H1 (cell line): Measurements from ENCODE around the gene PLCB1. TPM values are rescaled to one million over a fixed set of nuclear protein-coding genes. Genes with fewer than 3 reads are reported as not detected.

Experiments used
- CTCF ChIA-PET: fragments of 300-600 bp; sonication (Branson Sonifier 250); formaldehyde crosslinking; loops from one replicate; lab custom pipeline; 2021; ENCODE audit not compliant: partially characterized antibody; lab: Charles Lee
- POLR2A ChIA-PET: fragments of 300-600 bp; sonication (Branson Sonifier 250); formaldehyde crosslinking; loops from one replicate; lab custom pipeline; 2021; ENCODE audit warnings: inconsistent platforms; ENCODE audit not compliant: partially characterized antibody; lab: Charles Lee
- DNase-seq, 2 experiments: peaks; one replicate each; pipeline versions ENCODE4 v3.0.0 to v3.0.0-alpha.2; 2010 to 2022; ENCODE audit warnings: low spot score in 2 of 2, low read depth in 1 of 2, mixed read lengths in 1 of 2
- FAIRE-seq: peaks from 2 replicates; lab custom pipeline; 2011; peaks lifted over from hg19 to GRCh38; lab: Jason Lieb, UNC
- H2AFZ ChIP-seq: 2 replicates; pipeline ENCODE4 v1.8.1; 2012; ENCODE audit warnings: low read length, inconsistent platforms
- H2AK5ac ChIP-seq: 2 replicates; pipeline ENCODE4 v1.6.1; 2013; ENCODE audit warnings: low read depth, low read length
- H2BK120ac ChIP-seq: replicated peaks from 2 replicates; pipeline ENCODE3; 2013; ENCODE audit warnings: low read depth, low read length, inconsistent platforms
- H2BK12ac ChIP-seq: 2 replicates; pipeline ENCODE4 v1.6.1; 2013; ENCODE audit warnings: low read depth, low read length
- H2BK15ac ChIP-seq: 2 replicates; pipeline ENCODE4 v1.6.1; 2013; ENCODE audit warnings: low read length
- H2BK20ac ChIP-seq: 2 replicates; pipeline ENCODE4 v1.6.1; 2013; ENCODE audit warnings: low read length
- H2BK5ac ChIP-seq: 2 replicates; pipeline ENCODE4 v1.6.1; 2013; ENCODE audit warnings: low read depth, low read length
- H3K14ac ChIP-seq: 2 replicates; pipeline ENCODE4 v1.6.1; 2013; ENCODE audit warnings: inconsistent platforms; ENCODE audit not compliant: insufficient read length
- H3K18ac ChIP-seq: 2 replicates; pipeline ENCODE4 v1.6.1; 2013; ENCODE audit warnings: low read length; ENCODE audit errors: extremely low read depth
- H3K23ac ChIP-seq: 2 replicates; pipeline ENCODE4 v1.6.1; 2013; ENCODE audit warnings: inconsistent platforms; ENCODE audit not compliant: insufficient read length
- H3K23me2 ChIP-seq: 2 replicates; pipeline ENCODE4 v1.6.1; 2013; ENCODE audit warnings: low read depth, low read length
- H3K27ac ChIP-seq: 2 replicates; pipeline ENCODE4 v1.6.1; 2011; ENCODE audit warnings: low read depth, low read length, inconsistent platforms
- H3K27me3 ChIP-seq, 4 experiments: replicated peaks in 1 of 4; 1 replicate in 1 of 4; 2 replicates in 3 of 4; pipeline versions ENCODE4 v1.6.1 to v1.8.1; 2011 to 2013; ENCODE audit warnings: low read length in 3 of 4, mild to moderate bottlenecking in 3 of 4, inconsistent platforms in 2 of 4, mixed read lengths in 2 of 4, moderate library complexity in 1 of 4; ENCODE audit not compliant: control insufficient read depth in 3 of 4, insufficient read depth in 3 of 4; ENCODE audit errors: extremely low read depth in 1 of 4
- H3K36me3 ChIP-seq, 4 experiments: 2 replicates each; pipeline versions ENCODE4 v1.6.1 to v1.8.1; 2011 to 2013; ENCODE audit warnings: mild to moderate bottlenecking in 4 of 4, low read length in 3 of 4, moderate library complexity in 2 of 4, control low read depth in 1 of 4, inconsistent platforms in 1 of 4; ENCODE audit not compliant: insufficient read depth in 4 of 4, control insufficient read depth in 2 of 4
- H3K4ac ChIP-seq: replicated peaks from 2 replicates; pipeline ENCODE3; 2013; ENCODE audit warnings: low read length, low read depth, mixed read lengths, inconsistent platforms; ENCODE audit not compliant: insufficient read length
- H3K4me1 ChIP-seq, 4 experiments: replicated peaks in 1 of 4; 1 replicate in 1 of 4; 2 replicates in 3 of 4; pipeline versions ENCODE4 v1.6.1 to v1.8.1; 2011 to 2013; ENCODE audit warnings: low read length in 3 of 4, inconsistent platforms in 2 of 4, mixed read lengths in 1 of 4; ENCODE audit not compliant: insufficient read depth in 4 of 4, control insufficient read depth in 3 of 4
- H3K4me2 ChIP-seq, 2 experiments: 2 replicates each; pipeline versions ENCODE4 v1.6.1 to v1.8.1; 2011 to 2013; ENCODE audit warnings: low read depth in 2 of 2, low read length in 2 of 2, control low read depth in 1 of 2, inconsistent platforms in 1 of 2, mild to moderate bottlenecking in 1 of 2; ENCODE audit not compliant: insufficient read depth in 1 of 2
- H3K4me3 ChIP-seq, 4 experiments: fragments of 200-600, 300-600 bp in 1 of 4; sonication (generic), shearing (Covaris generic), sonication (Bioruptor Twin) in 1 of 4; 2 replicates each; pipeline versions ENCODE4 v1.5.1 to v1.8.1; 2011 to 2016; ENCODE audit warnings: low read length in 4 of 4, low read depth in 3 of 4, control low read depth in 2 of 4, inconsistent platforms in 2 of 4, mild to moderate bottlenecking in 2 of 4, mixed read lengths in 1 of 4, moderate library complexity in 1 of 4; ENCODE audit not compliant: insufficient read depth in 2 of 4; ENCODE audit errors: extremely low read depth in 1 of 4
- H3K56ac ChIP-seq: replicated peaks from 2 replicates; pipeline ENCODE3; 2013; ENCODE audit warnings: low read depth, mild to moderate bottlenecking, mixed read lengths, low read length, inconsistent platforms; ENCODE audit not compliant: insufficient read length
- H3K79me1 ChIP-seq: 2 replicates; pipeline ENCODE4 v1.6.1; 2013; ENCODE audit warnings: low read depth, low read length, control low read depth
- H3K79me2 ChIP-seq, 2 experiments: 2 replicates each; pipeline versions ENCODE4 v1.6.1 to v1.8.1; 2012 to 2013; ENCODE audit warnings: low read length in 2 of 2, mild to moderate bottlenecking in 2 of 2, inconsistent platforms in 1 of 2; ENCODE audit not compliant: insufficient read depth in 2 of 2, control insufficient read depth in 1 of 2
- H3K9ac ChIP-seq, 4 experiments: replicated peaks in 1 of 4; 1 replicate in 1 of 4; 2 replicates in 3 of 4; pipeline versions ENCODE4 v1.6.1 to v1.8.1; 2011 to 2013; ENCODE audit warnings: low read depth in 3 of 4, low read length in 3 of 4, control low read depth in 2 of 4, mild to moderate bottlenecking in 2 of 4, moderate library complexity in 2 of 4, inconsistent platforms in 1 of 4; ENCODE audit errors: extremely low read depth in 1 of 4
- H3K9me3 ChIP-seq, 2 experiments: 2 replicates each; pipeline versions ENCODE4 v1.6.1 to v1.8.1; 2012 to 2013; ENCODE audit warnings: mild to moderate bottlenecking in 2 of 2, moderate library complexity in 2 of 2, control low read depth in 1 of 2, inconsistent platforms in 1 of 2, low read depth in 1 of 2, low read length in 1 of 2, mixed read lengths in 1 of 2; ENCODE audit not compliant: insufficient read depth in 2 of 2
- H4K20me1 ChIP-seq, 2 experiments: replicated peaks in 1 of 2; 2 replicates each; pipeline versions ENCODE3 to v1.8.1; 2011 to 2013; ENCODE audit warnings: inconsistent platforms in 2 of 2, low read length in 2 of 2, mild to moderate bottlenecking in 1 of 2; ENCODE audit not compliant: insufficient read depth in 2 of 2, control insufficient read depth in 1 of 2
- H4K5ac ChIP-seq: 2 replicates; pipeline ENCODE4 v1.6.1; 2013; ENCODE audit warnings: low read length, low read depth, mixed read lengths, inconsistent platforms; ENCODE audit not compliant: insufficient read length
- H4K8ac ChIP-seq: 2 replicates; pipeline ENCODE4 v1.8.0; 2013; ENCODE audit warnings: mild to moderate bottlenecking, moderate library complexity, low read length, inconsistent platforms; ENCODE audit not compliant: insufficient read depth; ENCODE audit errors: extremely low read depth
- H4K91ac ChIP-seq: replicated peaks from 2 replicates; pipeline ENCODE3; 2013; ENCODE audit warnings: low read length, mixed read lengths, inconsistent platforms; ENCODE audit not compliant: insufficient read length
- BCL11A ChIP-seq, 2 experiments: IDR thresholded peaks; one replicate each; pipeline ENCODE4 v1.6.1; 2011; ENCODE audit warnings: low read depth in 2 of 2, low read length in 2 of 2, mild to moderate bottlenecking in 2 of 2
- NANOG ChIP-seq: IDR thresholded peaks from 2 replicates; pipeline ENCODE4 v1.6.1; 2011; ENCODE audit warnings: low read length, low read depth, mild to moderate bottlenecking, inconsistent platforms; ENCODE audit not compliant: insufficient read depth, poor library complexity, severe bottlenecking
- POU5F1 ChIP-seq: IDR thresholded peaks from 2 replicates; pipeline ENCODE4 v1.6.1; 2011; ENCODE audit warnings: low read depth, mild to moderate bottlenecking, low read length, moderate library complexity
- SIX5 ChIP-seq: IDR thresholded peaks from 2 replicates; pipeline ENCODE4 v1.6.1; 2011; ENCODE audit warnings: mild to moderate bottlenecking, low read depth, low read length
- SRF ChIP-seq: IDR thresholded peaks from 2 replicates; pipeline ENCODE4 v1.6.1; 2011; ENCODE audit warnings: mild to moderate bottlenecking, low read depth, low read length, moderate library complexity
- TBP ChIP-seq: IDR thresholded peaks from 2 replicates; pipeline ENCODE4 v1.6.1; 2011; ENCODE audit warnings: low read depth, low read length, improper control_type of control experiment
- YY1 ChIP-seq: IDR thresholded peaks from 2 replicates; pipeline ENCODE4 v1.6.1; 2011; ENCODE audit warnings: low read depth, mild to moderate bottlenecking, low read length
- WGBS, 2 experiments: shearing (Covaris generic) in 1 of 2; methylation state at CpG; one replicate each; pipeline versions ENCODE4 v1.1.6 to v1.1.7; 2013 to 2015; ENCODE audit warnings: low lambda C conversion rate in 2 of 2, mixed read lengths in 2 of 2, inconsistent platforms in 1 of 2, low coverage in 1 of 2, missing lambda C conversion rate in 1 of 2; ENCODE audit not compliant: insufficient replicate concordance in 2 of 2, insufficient coverage in 1 of 2, insufficient read length in 1 of 2; ENCODE audit errors: extremely low coverage in 1 of 2, missing lambda C conversion rate in 1 of 2; 5-methylcytosine and 5-hydroxymethylcytosine counted together
- polyA plus RNA-seq, 7 experiments: library from polyadenylated mRNA; depleted of rRNA in 3 of 7; stranded (reverse) in 5 of 7; unstranded in 2 of 7; fragments of >200 nt in 5 of 7; fragments of 200-250 nt in 2 of 7; gene quantifications; 1 replicate in 5 of 7; 2 replicates in 1 of 7; 4 replicates in 1 of 7; pipeline versions ENCODE4 v1.2.1 to v1.2.3, GENCODE V29; 2011 to 2013; ENCODE audit warnings: missing spikeins in 2 of 7, mixed read lengths in 2 of 7
- total RNA-seq: library from RNA; stranded (reverse); fragmentation: NEBNext Ultra II Directional; extraction: Animal tissue kit (Norgen Biotek cat#: 25700); gene quantifications from 2 replicates; pipeline ENCODE4 v1.2.1, GENCODE V29; 2021

Gene PLCB1
- total and polyA plus RNA-seq, 2 of the 8 experiments (the other 6 are each of a cell fraction or from before 2014, with no cell fraction given) = 2.6 to 9.1 TPM

- H4K8ac ChIP-seq = no peak overlapping the region
- no peak overlapping the region for H2BK5ac ChIP-seq
- H2AFZ ChIP-seq = no peak overlapping the region
- H3K14ac ChIP-seq = no peak overlapping the region
- no peaks in the 10 kb centered on the region for H3K79me2 ChIP-seq
- no peaks in the 10 kb centered on the region for H3K4me1 ChIP-seq
- H3K36me3 ChIP-seq = no peaks in the 10 kb centered on the region
- no peak overlapping the region for H3K9ac ChIP-seq
- POLR2A ChIA-PET = no interaction called here
- no peak overlapping the region for H3K4me2 ChIP-seq
- no peak overlapping the region for H4K91ac ChIP-seq
- DNase-seq (no peak), FAIRE-seq (no peak)
- H4K5ac ChIP-seq = no peak overlapping the region
- H2BK120ac ChIP-seq = no peak overlapping the region
- no peak overlapping the region for H2BK20ac ChIP-seq
- 91% methylated on average over 2 of the region's 2 CpGs; no CpG with 5 or more reads in 1 of the 2 experiments for WGBS, 2 experiments
- no peak overlapping the region for H3K18ac ChIP-seq
- no peak overlapping the region for H3K27ac ChIP-seq
- no peak overlapping the region for H3K56ac ChIP-seq
- H3K4me3 ChIP-seq = no peak overlapping the region
- no peaks in the 10 kb centered on the region for H3K9me3 ChIP-seq
- CTCF ChIA-PET = no interaction called here
- no peak overlapping the region for H2BK12ac ChIP-seq
- no peaks in the 10 kb centered on the region for H3K27me3 ChIP-seq
- TF ChIP-seq SRF = no peak
- TF ChIP-seq TBP = no peak
- TF ChIP-seq NANOG = no peak
- TF ChIP-seq YY1 = no peak
- no peak for TF ChIP-seq POU5F1
- TF ChIP-seq SIX5 = no peak
- no peak for TF ChIP-seq BCL11A (IDR thresholded peaks at IDR 0.05; ENCODE audit: low read depth in 2 of 2, low read length in 2 of 2)
- H3K23ac ChIP-seq = no peak overlapping the region
- no peak overlapping the region for H3K4ac ChIP-seq
- no peaks in the 10 kb centered on the region for H3K23me2 ChIP-seq
- H3K79me1 ChIP-seq = no peaks in the 10 kb centered on the region
- H2AK5ac ChIP-seq = no peak overlapping the region
- H2BK15ac ChIP-seq = no peak overlapping the region
- H4K20me1 ChIP-seq = no peaks in the 10 kb centered on the region
These were observed 221.4 kb downstream of the PLCB1 start for GRCh38 chr20:8353512-8353911.
